SK-N-SH (cell line): ENCODE data around the gene PAQR7. TPM values are rescaled to one million over a fixed set of nuclear protein-coding genes. Genes with fewer than 3 reads are reported as not detected.
A peak's percentile ranks its signal among the peaks of the same experiment; 100 is the strongest.

Experiments
- CTCF ChIA-PET: fragments of 300-600, 350-600 bp; formaldehyde crosslinking; extraction: SDS; loops from one replicate; lab custom pipeline; 2021; lab: Yijun Ruan, JAX
- POLR2A ChIA-PET: fragments of 350-600 bp; sonication (Branson Sonifier 250); formaldehyde crosslinking; extraction: SDS; loops from one replicate; lab custom pipeline; 2020; ENCODE audit warnings: antibody characterized with exemption, inconsistent platforms; lab: Yijun Ruan, JAX
- DNase-seq: peaks from one replicate; pipeline ENCODE4 v3.0.0; 2012
- H2AFZ ChIP-seq: fragments of 200-600 bp; sonication (generic); 2 replicates; pipeline ENCODE4 v1.8.1; 2016; ENCODE audit warnings: antibody characterized with exemption, mild to moderate bottlenecking, low read depth
- H3F3A ChIP-seq: fragments of 200-600 bp; sonication (generic); replicated peaks from 2 replicates; pipeline ENCODE3; 2016; ENCODE audit warnings: antibody characterized with exemption, mild to moderate bottlenecking; ENCODE audit not compliant: insufficient read depth
- H3K27ac ChIP-seq, 2 experiments: fragments of 200-500 bp in 1 of 2; fragments of 200-600 bp in 1 of 2; sonication (Bioruptor generic) in 1 of 2; sonication (generic), shearing (Covaris generic) in 1 of 2; 2 replicates each; pipeline versions ENCODE4 v1.5.1 to v1.6.1; 2014 to 2016; ENCODE audit warnings: low read depth in 2 of 2, inconsistent platforms in 1 of 2, low read length in 1 of 2, mild to moderate bottlenecking in 1 of 2, mixed read lengths in 1 of 2
- H3K27me3 ChIP-seq: fragments of 200-600 bp; sonication (generic), shearing (Covaris generic); 2 replicates; pipeline ENCODE4 v1.6.1; 2016; ENCODE audit warnings: mixed run types; ENCODE audit not compliant: insufficient read depth
- H3K36me3 ChIP-seq, 2 experiments: fragments of 200-500 bp in 1 of 2; fragments of 200-600 bp in 1 of 2; sonication (Bioruptor generic) in 1 of 2; sonication (generic) in 1 of 2; replicated peaks in 1 of 2; 2 replicates each; pipeline versions ENCODE3 to v1.5.1; 2014 to 2016; ENCODE audit warnings: low read length in 1 of 2, mild to moderate bottlenecking in 1 of 2; ENCODE audit not compliant: insufficient read depth in 2 of 2, control insufficient read depth in 1 of 2
- H3K4me1 ChIP-seq, 2 experiments: fragments of 200-500 bp in 1 of 2; fragments of 200-600 bp in 1 of 2; sonication (Bioruptor generic) in 1 of 2; sonication (generic), shearing (Covaris generic) in 1 of 2; 2 replicates each; pipeline versions ENCODE4 v1.5.1 to v1.6.1; 2014 to 2016; ENCODE audit warnings: low read depth in 1 of 2, low read length in 1 of 2, mixed run types in 1 of 2; ENCODE audit not compliant: insufficient read depth in 2 of 2, control insufficient read depth in 1 of 2
- H3K4me2 ChIP-seq: fragments of 200-600 bp; sonication (generic), shearing (Covaris generic); 2 replicates; pipeline ENCODE4 v1.6.1; 2017; ENCODE audit warnings: mixed run types
- H3K4me3 ChIP-seq, 2 experiments: fragments of 200-500 bp in 1 of 2; fragments of 200-600 bp in 1 of 2; sonication (Bioruptor generic) in 1 of 2; sonication (generic), shearing (Covaris generic) in 1 of 2; 2 replicates each; pipeline versions ENCODE4 v1.5.1 to v1.8.1; 2014 to 2016; ENCODE audit warnings: low read depth in 2 of 2, inconsistent platforms in 1 of 2, low read length in 1 of 2, mild to moderate bottlenecking in 1 of 2, mixed read lengths in 1 of 2, moderate library complexity in 1 of 2
- H3K79me2 ChIP-seq: fragments of 200-600 bp; sonication (generic); 2 replicates; pipeline ENCODE4 v1.8.1; 2017; ENCODE audit warnings: mild to moderate bottlenecking; ENCODE audit not compliant: insufficient read depth
- H3K9ac ChIP-seq: fragments of 200-600 bp; sonication (generic); 2 replicates; pipeline ENCODE4 v1.6.1; 2017; ENCODE audit warnings: mixed run types
- H3K9me2 ChIP-seq: fragments of 200-600 bp; sonication (generic); 2 replicates; pipeline ENCODE4 v1.6.1; 2017; ENCODE audit warnings: mixed run types
- H3K9me3 ChIP-seq: fragments of 200-600 bp; sonication (generic); 2 replicates; pipeline ENCODE4 v1.6.1; 2017; ENCODE audit warnings: mixed run types, mild to moderate bottlenecking, moderate library complexity
- H4K20me1 ChIP-seq: fragments of 200-600 bp; sonication (generic); 2 replicates; pipeline ENCODE4 v1.6.1; 2017; ENCODE audit warnings: mild to moderate bottlenecking, mixed run types; ENCODE audit not compliant: insufficient read depth
- EZH2phosphoT487 ChIP-seq: fragments of 200-600 bp; sonication (generic); IDR thresholded peaks from 2 replicates; pipeline ENCODE4 v1.6.1; 2017; ENCODE audit warnings: low read depth, mixed run types, mild to moderate bottlenecking, antibody characterized with exemption, moderate library complexity, borderline replicate concordance
- JUND ChIP-seq: IDR thresholded peaks from 2 replicates; pipeline ENCODE4 v1.4.0; 2012
- NRF1 ChIP-seq: IDR thresholded peaks from 2 replicates; pipeline ENCODE4 v1.6.1; 2012; ENCODE audit warnings: low read depth, mild to moderate bottlenecking, low read length
- RAD21 ChIP-seq: IDR thresholded peaks from 2 replicates; pipeline ENCODE4 v1.6.1; 2012; ENCODE audit warnings: mild to moderate bottlenecking, low read length
- RFX5 ChIP-seq: IDR thresholded peaks from 2 replicates; pipeline ENCODE4 v1.6.1; 2012; ENCODE audit warnings: mild to moderate bottlenecking, improper control_type of control experiment, low read length
- SMC3 ChIP-seq: IDR thresholded peaks from 2 replicates; pipeline ENCODE4 v1.6.1; 2012; ENCODE audit warnings: low read depth, low read length, improper control_type of control experiment
- TCF12 ChIP-seq: IDR thresholded peaks from 2 replicates; pipeline ENCODE4 v1.4.0; 2012
- YY1 ChIP-seq: IDR thresholded peaks from 2 replicates; pipeline ENCODE4 v1.4.0; 2012; ENCODE audit warnings: low read depth, mild to moderate bottlenecking
- WGBS: methylation state at CpG from one replicate; pipeline ENCODE4 v1.1.6; 2017; ENCODE audit warnings: low lambda C conversion rate; 5-methylcytosine and 5-hydroxymethylcytosine counted together
- polyA plus RNA-seq, 3 experiments: library from polyadenylated mRNA; depleted of rRNA; stranded (reverse); fragments of >200 nt; gene quantifications; 2 replicates each; pipeline ENCODE4 v1.2.3, GENCODE V29; 2012
- TF ChIP-seq, protein P1 (sequence below): fragments of 150-350 bp; IDR thresholded peaks from 2 replicates; pipeline ENCODE4 v1.6.1; 2016; ENCODE audit warnings: mild to moderate bottlenecking, low read depth, low read length
- TF ChIP-seq, protein P2 (sequence below): fragments of 200-600 bp; sonication (generic); IDR thresholded peaks from 2 replicates; pipeline ENCODE4 v1.6.1; 2017; ENCODE audit warnings: antibody characterized with exemption, mild to moderate bottlenecking, moderate library complexity

The PAQR7 gene
- polyA plus RNA-seq, 1 of the 3 experiments (the other 2 are of a cell fraction): 5.6 TPM

DNA sequence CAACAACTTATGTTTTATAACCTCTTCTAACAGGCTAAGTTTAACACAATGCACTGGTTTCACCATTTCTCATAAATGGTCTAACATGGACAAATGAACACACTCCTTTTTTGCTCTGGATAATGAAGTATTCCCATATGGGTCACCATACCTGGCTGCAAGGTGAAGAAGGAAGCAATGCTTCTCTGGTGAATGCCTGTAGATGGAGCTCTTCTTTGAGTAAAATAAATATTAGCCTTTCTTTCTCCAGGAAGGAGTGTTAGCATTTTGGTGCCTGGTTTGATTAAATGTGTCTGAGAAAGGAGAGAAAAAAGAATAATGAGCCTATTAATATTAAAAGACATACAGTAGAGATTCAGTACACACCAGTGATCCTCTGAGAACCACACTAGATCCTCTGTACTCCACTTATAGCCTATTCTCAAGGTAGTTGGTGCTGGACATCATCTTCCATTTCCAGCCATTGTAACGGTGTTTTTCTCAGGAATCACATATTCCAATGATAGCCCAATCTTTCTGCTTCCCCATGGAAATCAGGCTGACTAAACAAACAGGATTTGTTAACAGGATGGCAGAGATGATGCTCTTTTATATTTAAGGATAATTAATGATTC lies 38.1 kb downstream of the PAQR7 start:
- H3K27me3 ChIP-seq: no peaks in the 10 kb centered on the region
- WGBS: 100% methylated on average over 1 of the region's 1 CpG
- H2AFZ ChIP-seq: no peak overlapping the region
- no peak for DNase-seq
- ChIA-PET POLR2A (no interaction called here), CTCF (interaction anchor here (0.6 to 1.0 kb wide), 3 partner anchors 10 to 162 kb away, joined by 3 to 4 read pairs (median 3); no protein-coding TSS in a partner anchor)
- peaks cover 13 to 28% of the 10 kb centered on the region in 2 experiments for H3K36me3 ChIP-seq
- no peaks in the 10 kb centered on the region for H4K20me1 ChIP-seq
- peaks cover 13% of the 10 kb centered on the region for H3F3A ChIP-seq
- H3K9me2 ChIP-seq: no peaks in the 10 kb centered on the region
- H3K4me1 ChIP-seq: no peaks in the 10 kb centered on the region
- no peak overlapping the region for H3K4me3 ChIP-seq
- H3K79me2 ChIP-seq: no peaks in the 10 kb centered on the region; the same call in 1 of the 2 replicates
- TF ChIP-seq EZH2phosphoT487: no peak
- 0 out of 2 replicates have a peak, but pooled peaks have one; percentile 10 for TF ChIP-seq SMC3
- TF ChIP-seq, protein P1, sequence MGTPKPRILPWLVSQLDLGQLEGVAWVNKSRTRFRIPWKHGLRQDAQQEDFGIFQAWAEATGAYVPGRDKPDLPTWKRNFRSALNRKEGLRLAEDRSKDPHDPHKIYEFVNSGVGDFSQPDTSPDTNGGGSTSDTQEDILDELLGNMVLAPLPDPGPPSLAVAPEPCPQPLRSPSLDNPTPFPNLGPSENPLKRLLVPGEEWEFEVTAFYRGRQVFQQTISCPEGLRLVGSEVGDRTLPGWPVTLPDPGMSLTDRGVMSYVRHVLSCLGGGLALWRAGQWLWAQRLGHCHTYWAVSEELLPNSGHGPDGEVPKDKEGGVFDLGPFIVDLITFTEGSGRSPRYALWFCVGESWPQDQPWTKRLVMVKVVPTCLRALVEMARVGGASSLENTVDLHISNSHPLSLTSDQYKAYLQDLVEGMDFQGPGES: no peak
- TF ChIP-seq, protein P2, sequence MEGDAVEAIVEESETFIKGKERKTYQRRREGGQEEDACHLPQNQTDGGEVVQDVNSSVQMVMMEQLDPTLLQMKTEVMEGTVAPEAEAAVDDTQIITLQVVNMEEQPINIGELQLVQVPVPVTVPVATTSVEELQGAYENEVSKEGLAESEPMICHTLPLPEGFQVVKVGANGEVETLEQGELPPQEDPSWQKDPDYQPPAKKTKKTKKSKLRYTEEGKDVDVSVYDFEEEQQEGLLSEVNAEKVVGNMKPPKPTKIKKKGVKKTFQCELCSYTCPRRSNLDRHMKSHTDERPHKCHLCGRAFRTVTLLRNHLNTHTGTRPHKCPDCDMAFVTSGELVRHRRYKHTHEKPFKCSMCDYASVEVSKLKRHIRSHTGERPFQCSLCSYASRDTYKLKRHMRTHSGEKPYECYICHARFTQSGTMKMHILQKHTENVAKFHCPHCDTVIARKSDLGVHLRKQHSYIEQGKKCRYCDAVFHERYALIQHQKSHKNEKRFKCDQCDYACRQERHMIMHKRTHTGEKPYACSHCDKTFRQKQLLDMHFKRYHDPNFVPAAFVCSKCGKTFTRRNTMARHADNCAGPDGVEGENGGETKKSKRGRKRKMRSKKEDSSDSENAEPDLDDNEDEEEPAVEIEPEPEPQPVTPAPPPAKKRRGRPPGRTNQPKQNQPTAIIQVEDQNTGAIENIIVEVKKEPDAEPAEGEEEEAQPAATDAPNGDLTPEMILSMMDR: peak; percentile 41
- no peak for TF ChIP-seq YY1
- TF ChIP-seq RAD21: peak; percentile 36; the same call in 1 of the 2 replicates
- TF ChIP-seq RFX5: no peak
- TF ChIP-seq JUND: no peak
- H3K9me3 ChIP-seq: no peaks in the 10 kb centered on the region
- H3K4me2 ChIP-seq: no peak overlapping the region
- no peak overlapping the region for H3K27ac ChIP-seq
- no peak overlapping the region for H3K9ac ChIP-seq

- H3F3A ChIP-seq: peaks cover 13% of the 10 kb centered on the region
- H3K27ac ChIP-seq: no peak overlapping the region
- ChIA-PET POLR2A (no interaction called here), CTCF (interaction anchor here (0.7 to 1.0 kb wide), 2 partner anchors 9 to 59 kb away, joined by 3 to 4 read pairs; no protein-coding TSS in a partner anchor)
- H4K20me1 ChIP-seq: no peaks in the 10 kb centered on the region
- H3K4me3 ChIP-seq: no peak overlapping the region
- TF ChIP-seq NRF1: no peak
- TF ChIP-seq TCF12: no peak
- H2AFZ ChIP-seq: no peak overlapping the region
- no peaks in the 10 kb centered on the region for H3K27me3 ChIP-seq
- WGBS: 86% methylated on average over 3 of the region's 3 CpGs
- H3K9ac ChIP-seq: no peak overlapping the region
- peaks cover 13 to 34% of the 10 kb centered on the region in 2 experiments for H3K36me3 ChIP-seq
- no peak overlapping the region for H3K4me2 ChIP-seq
- H3K9me3 ChIP-seq: no peaks in the 10 kb centered on the region
- no peaks in the 10 kb centered on the region for H3K9me2 ChIP-seq
- no peaks in the 10 kb centered on the region; the same call in 1 of the 2 replicates for H3K79me2 ChIP-seq
- no peak for DNase-seq
- H3K4me1 ChIP-seq: no peaks in the 10 kb centered on the region
Observed at GRCh38 chr1:25836695-25837094, 38.8 kb downstream of the PAQR7 start.
